ENCODE measurements around the gene CNTNAP2.

DNA sequence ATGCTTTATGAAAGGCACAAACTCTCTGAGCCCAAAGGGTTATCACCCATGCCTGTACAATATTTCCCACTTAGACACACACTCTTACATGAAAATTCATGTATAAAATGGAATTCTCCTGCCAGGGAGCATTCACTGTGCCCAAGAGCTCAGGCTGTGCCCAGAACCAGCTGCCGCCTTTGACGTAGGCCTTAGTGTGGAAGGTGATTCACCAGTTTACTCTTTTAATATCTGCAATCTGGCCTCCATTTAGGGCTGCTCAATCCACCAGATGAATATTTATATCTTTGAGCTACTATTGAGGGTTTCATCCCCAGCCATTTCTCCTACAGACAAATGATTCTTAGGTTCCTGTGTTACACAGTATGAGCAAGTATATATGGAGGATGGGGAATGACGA lies 849.7 kb downstream of the CNTNAP2 start:
- TF ChIP-seq, protein P1, sequence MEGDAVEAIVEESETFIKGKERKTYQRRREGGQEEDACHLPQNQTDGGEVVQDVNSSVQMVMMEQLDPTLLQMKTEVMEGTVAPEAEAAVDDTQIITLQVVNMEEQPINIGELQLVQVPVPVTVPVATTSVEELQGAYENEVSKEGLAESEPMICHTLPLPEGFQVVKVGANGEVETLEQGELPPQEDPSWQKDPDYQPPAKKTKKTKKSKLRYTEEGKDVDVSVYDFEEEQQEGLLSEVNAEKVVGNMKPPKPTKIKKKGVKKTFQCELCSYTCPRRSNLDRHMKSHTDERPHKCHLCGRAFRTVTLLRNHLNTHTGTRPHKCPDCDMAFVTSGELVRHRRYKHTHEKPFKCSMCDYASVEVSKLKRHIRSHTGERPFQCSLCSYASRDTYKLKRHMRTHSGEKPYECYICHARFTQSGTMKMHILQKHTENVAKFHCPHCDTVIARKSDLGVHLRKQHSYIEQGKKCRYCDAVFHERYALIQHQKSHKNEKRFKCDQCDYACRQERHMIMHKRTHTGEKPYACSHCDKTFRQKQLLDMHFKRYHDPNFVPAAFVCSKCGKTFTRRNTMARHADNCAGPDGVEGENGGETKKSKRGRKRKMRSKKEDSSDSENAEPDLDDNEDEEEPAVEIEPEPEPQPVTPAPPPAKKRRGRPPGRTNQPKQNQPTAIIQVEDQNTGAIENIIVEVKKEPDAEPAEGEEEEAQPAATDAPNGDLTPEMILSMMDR (IDR thresholded peaks at IDR 0.05), result no peak
- TF ChIP-seq SIN3A (IDR thresholded peaks at IDR 0.05; ENCODE audit: borderline replicate concordance, insufficient read depth, low read depth, low read length), result no peak
- no peak for TF ChIP-seq POLR2AphosphoS5 (IDR thresholded peaks at IDR 0.05; ENCODE audit: low read depth, low read length)
